Fibroblast of mammary gland (primary cell): ENCODE results near the gene CD109.

ENCODE experiments used
- DNase-seq: peaks from one replicate; pipeline ENCODE4 v3.0.0-alpha.2; 2010; ENCODE audit warnings: low read depth
- H3K4me3 ChIP-seq: 2 replicates; pipeline ENCODE4 v1.5.1; 2011; ENCODE audit warnings: low read depth, mild to moderate bottlenecking, low read length, moderate library complexity; ENCODE audit not compliant: control insufficient read depth
- TF ChIP-seq, protein P1 (sequence below): conservative IDR thresholded peaks from 2 replicates; pipeline ENCODE4 v1.5.1; 2011; ENCODE audit warnings: low read depth, low read length, inconsistent platforms; ENCODE audit not compliant: control insufficient read depth, insufficient read depth

CD109 gene

DNA sequence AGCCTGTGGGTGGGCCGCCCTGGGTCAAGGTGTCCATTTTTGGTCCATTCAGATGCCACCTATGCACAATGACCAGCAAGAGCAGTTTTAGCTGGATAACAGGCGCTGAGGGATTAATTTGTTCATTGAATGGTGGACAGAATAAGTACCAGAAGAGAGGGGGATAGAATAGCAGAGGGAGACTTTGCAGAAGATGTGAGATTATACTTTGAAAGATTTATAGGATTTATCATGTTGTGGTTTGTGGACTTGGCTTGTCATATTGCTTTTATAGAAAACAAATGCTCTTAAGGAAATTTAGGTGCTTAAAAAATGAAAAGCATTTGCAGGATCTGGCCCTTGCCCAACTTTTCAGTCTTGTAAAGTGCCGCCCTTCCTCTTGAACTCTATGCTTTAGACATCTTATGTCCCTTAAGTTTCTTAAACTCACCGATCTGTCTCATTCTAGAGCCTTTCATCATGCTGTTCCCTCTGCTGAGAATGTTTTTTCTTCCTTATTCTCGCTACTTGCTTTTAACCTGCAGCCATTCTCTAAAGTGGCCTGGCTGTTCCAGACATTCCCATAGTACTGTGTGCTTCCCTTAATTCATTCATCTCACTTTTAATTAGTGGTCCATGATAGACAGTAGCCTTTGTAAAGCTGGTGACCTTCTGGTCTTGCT, 42.5 kb downstream of the CD109 start:
- no peak for DNase-seq
- H3K4me3 ChIP-seq, result no peak overlapping the region
- TF ChIP-seq, protein P1, sequence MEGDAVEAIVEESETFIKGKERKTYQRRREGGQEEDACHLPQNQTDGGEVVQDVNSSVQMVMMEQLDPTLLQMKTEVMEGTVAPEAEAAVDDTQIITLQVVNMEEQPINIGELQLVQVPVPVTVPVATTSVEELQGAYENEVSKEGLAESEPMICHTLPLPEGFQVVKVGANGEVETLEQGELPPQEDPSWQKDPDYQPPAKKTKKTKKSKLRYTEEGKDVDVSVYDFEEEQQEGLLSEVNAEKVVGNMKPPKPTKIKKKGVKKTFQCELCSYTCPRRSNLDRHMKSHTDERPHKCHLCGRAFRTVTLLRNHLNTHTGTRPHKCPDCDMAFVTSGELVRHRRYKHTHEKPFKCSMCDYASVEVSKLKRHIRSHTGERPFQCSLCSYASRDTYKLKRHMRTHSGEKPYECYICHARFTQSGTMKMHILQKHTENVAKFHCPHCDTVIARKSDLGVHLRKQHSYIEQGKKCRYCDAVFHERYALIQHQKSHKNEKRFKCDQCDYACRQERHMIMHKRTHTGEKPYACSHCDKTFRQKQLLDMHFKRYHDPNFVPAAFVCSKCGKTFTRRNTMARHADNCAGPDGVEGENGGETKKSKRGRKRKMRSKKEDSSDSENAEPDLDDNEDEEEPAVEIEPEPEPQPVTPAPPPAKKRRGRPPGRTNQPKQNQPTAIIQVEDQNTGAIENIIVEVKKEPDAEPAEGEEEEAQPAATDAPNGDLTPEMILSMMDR, result no peak

DNA sequence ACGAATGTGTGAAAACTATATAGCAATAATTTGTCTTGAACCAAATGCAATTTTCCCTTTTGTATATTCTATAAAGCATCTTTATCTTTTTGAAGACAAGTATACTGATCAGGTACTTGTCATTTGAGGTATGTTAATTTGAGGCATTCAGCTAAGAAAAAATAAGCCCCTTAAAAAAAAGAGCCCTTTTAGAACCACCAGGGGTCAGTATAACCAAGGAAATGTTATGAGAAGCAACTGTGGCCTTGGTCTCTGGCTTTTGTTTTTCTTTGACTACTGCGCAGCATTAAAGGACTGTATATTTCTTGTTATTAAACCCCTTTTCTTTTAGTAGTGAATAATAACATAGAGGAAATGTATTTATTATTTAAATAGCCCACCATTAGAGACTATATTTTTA, 43.1 kb downstream of the CD109 start:
- H3K4me3 ChIP-seq, result no peak overlapping the region
- TF ChIP-seq, protein P1, result peak; percentile 76
- peak; percentile 76 for DNase-seq

DNA sequence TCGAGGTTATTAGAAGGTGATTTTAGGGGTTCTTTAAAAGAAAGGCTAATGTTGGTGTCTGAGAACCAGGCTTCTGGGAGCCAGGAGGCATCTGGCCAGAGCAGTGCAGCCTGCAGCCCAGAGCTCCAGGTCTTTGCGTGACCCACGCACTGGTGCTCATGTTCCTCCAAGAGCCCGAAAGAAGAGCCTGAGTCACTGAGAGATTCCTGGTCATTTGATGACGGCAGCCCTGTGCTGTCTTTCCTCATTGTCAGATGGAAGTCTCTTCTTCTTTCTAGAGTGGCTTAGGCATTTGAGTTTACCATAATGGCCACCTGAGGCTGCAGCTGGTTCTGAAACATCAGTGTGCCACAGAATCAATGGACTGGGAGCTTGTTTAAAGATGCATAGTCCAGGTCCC, 46.4 kb downstream of the CD109 start:
- DNase-seq, result no peak
- no peak overlapping the region for H3K4me3 ChIP-seq
- TF ChIP-seq, protein P1, result no peak

DNA sequence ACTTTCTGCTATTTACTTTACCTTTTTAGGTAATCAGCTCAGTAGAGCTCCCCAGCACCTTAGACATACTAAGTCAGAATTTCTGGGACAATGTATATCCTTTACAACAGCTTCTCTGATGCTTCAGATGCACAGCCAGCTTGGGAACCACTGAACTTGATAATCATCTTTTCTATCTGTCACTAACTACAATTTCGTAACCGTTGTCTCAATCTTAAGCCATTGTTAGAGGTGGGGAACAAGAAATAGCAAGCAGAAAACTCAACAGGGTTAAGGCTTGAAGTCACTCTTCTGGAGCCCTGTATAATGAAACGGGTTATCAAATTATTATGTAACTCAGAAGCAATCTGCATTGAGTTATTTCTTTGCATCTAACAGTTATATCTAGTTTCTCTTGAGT, 47.1 kb downstream of the CD109 start:
- H3K4me3 ChIP-seq, result no peak overlapping the region
- TF ChIP-seq, protein P1, result no peak
- DNase-seq, result no peak

DNA sequence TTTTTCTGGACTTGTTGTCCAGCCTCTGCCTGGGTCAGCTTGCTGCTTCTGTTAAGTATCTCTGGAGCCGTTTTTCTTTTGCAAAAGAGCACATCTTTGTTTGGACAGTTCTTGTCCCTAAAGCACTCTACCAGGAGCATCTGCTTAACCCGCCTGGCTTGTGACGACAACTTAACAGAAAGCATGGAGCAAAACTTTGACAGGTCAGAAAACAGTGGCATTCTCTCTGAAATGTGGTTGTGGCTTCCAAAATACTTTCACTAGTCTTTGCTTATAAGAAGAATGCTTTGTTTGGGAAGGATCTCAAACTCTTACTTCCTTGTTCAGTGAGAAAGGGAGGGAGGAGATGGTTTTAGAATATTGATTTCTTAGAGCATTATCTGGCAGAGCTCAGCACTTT, 47.6 kb downstream of the CD109 start:
- no peak for DNase-seq
- TF ChIP-seq, protein P1, result no peak
- H3K4me3 ChIP-seq, result no peak overlapping the region

DNA sequence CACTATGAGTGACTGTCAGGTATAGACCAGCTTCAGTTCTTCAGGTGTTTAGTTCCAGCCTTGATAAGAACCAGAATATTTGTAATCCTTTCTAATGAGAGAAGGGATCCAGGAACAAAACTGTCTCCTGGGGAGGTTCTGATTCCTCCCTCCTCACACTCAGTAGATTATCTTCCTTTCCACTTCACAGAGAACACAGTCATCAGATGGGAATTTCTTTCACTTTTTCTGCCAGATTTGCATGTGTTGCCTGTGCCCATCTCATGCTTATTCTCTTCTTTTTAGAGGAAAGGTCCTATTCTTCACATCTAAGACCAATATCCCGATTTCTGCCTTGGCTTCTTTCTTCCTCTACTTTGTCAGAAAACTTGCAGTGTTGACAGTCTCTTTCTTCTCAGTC, 50.8 kb downstream of the CD109 start:
- TF ChIP-seq, protein P1, result no peak
- peak; percentile 38 for DNase-seq
- no peak overlapping the region for H3K4me3 ChIP-seq

DNA sequence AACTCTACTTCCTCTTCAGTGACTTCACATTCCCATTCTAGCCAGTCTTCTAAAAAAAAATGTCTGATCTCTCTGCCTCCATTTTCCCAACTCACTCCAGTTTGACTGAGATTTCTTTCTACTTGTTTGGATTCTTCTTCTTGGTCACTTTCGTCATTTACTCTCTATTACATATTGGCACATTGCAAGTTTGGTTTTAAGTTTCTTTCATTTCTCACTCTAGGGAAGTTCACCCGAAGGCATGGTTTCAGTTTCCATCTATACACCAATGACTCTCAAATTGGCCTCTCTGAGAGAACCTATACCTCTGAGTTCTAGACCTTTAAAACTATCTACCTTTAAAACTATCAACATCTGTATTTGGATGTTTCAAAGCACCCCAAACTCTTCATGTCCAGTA, 51.3 kb downstream of the CD109 start:
- TF ChIP-seq, protein P1, result no peak
- DNase-seq, result no peak
- H3K4me3 ChIP-seq, result no peak overlapping the region
